Activated gamma-delta T cell treated with Interleukin-2 at 50 U/mL for 16 hours (primary cell): ENCODE data around the gene DYSF.

Experiments
- DNase-seq: peaks from one replicate; pipeline ENCODE4 v3.0.0-alpha.2; 2020

The DYSF gene

DNA sequence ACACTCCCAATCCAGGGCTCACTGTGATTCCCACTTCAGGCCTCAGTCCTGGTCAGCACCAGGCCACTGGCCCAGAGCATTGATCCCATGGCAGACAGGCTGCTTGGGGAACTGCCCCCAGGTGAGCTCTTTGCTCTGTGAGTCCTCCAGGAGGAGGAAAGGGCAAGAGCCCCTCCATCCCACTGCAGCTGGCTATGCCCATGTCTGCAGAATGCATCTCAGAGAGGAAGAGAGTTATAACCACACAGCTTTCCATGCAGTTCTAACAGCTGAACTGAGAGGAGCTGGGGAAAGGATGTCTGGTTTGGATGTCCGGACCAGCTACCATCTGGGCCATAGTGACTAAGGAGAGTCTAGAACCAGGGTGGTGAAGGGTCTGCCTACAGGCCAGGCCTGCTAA, 230.3 kb downstream of the DYSF start:
- DNase-seq = no peak

DNA sequence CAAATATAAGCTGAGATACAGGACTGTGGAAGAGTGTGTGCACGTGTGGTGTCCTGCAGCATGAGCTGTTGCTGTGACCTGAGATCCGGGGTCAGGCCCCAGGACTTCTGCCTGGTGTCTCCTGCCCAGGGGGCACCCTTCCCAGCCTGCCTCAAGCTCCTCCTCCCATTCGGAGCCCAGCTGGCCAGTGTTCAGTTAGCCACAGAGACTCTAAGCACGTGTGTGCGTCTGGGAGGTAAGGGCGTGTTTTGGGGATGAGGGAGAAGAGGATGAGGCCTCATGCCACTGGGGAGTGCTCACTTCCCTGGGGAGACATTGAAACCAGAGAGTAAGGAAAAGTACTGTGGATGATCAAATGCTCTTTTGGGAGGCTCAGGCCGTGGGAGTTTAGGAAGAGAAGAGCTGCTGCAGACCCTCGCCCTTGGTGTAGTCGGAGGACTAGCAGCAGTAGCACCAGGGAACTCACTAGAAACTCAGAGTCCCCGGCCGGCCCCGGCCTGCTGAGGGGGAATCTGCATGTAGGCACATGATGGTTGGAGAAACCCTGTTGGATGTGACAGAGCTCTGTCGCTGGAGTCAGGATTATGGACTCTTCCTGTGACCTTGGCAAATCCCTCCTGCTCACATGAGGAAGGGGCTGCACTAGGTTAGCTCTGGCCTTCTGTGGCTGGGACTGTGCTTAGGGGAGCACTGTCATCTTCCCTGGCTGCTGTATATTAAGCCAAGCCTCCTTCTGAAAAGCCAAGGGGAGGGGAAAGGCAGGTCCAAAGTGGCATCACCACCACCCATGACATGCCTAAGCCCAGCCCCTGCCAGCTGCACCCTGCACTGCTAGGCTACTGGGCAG, 231.1 kb downstream of the DYSF start:
- no peak for DNase-seq

DNA sequence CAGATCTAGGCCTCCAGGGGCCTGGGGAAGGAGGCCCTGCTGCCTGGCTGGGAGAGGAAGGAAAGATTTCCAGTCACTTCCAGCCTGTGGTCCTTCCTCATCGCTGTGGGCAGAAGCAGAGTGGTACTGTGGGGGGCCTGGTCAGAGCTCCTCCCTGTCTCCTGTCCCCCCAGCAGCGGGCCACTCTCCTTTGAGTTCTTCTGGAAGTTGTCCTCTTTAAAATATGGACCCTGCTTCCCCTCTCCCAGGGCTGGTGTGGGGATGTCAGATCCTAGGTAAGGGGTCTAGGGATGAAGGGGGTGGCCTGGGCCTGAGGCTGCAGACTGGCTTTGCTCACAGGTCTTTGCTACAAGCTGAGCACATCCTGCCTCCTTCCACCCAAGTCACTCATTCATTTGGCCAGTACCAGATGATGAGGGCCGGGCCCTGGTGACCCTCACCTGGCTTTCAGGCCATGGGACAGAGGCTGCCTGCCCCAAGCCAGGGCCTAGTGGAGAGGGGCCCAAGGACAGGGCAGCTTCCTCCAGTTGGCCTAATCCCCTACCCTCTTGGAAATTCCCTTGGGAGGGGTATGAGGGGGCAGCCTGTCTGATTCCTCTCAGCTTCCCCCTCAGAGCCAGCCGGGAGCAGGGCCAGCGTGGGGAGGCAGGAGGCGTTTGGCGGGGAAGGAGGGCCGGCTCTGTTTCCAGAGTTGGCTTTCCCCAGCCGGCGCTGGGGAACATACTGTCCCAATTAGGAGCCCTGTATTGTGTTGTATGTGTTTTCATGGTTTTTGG, 231.9 kb downstream of the DYSF start:
- no peak for DNase-seq

DNA sequence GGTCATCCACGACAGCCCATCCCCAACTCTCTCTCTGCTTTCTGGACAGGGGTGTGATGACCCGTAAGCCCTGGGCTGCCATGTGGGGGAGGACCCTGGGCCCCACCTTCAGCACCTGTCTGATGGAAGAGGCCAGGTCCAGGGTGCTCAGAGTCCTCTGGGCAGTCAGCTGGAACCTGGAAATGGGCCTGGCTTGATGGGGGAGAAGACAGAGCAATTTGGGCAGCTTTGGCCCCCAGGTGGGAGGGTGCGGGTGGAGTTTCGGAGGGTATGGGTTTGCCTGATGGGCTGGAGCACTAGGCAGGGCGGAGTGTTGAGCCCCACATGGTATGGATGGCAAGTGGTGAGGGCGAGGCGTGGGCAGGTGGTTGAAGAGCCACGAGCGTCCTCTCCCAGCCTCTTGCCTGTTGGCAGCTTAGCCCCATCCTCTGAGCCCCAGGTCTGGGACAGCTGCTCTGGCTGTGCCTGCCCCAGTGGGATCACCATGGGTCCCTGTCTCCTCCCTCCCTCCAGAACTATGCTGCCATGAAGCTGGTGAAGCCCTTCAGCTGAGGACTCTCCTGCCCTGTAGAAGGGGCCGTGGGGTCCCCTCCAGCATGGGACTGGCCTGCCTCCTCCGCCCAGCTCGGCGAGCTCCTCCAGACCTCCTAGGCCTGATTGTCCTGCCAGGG, 232.7 kb downstream of the DYSF start:
- no peak for DNase-seq

DNA sequence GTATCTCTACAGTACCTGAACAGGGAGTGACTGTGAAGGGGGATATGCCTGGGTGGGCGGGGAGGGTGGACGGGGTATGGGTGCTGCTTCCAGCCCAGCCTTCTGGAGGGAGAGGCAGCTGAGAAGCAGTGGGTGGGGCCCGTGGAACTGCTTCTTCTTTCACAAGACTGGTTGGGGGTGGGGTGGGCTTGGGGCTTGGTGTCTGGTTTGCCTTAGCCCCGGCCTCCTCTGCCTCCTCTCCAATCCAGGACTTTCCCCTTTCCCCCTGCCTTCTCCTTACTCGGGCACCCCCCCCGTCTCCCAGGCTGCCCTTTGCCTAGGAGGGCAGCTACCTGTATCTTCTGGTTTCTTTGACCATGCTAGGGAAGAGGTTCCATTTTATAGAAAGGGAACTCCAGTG, 233.4 kb downstream of the DYSF start:
- no peak for DNase-seq

DNA sequence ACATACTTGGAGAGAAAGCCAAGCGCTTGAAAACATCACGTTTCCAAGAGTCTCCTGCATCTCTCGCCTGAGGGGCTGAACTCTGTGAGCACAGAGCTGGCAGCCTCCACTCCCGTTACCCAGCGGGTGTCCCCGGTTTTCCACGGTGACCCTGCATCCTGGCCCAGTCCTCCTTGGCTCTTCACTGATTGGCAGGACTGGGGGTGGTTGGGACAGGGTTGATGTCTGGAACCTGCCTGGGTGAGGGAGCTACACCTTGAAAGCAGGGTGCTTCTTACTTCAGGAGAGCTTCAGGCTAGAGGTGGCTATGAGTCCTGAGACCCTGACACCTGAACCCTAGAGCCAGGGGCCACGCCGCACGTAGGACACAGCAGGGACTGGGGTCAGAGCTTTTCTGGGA, 234.1 kb downstream of the DYSF start:
- no peak for DNase-seq

DNA sequence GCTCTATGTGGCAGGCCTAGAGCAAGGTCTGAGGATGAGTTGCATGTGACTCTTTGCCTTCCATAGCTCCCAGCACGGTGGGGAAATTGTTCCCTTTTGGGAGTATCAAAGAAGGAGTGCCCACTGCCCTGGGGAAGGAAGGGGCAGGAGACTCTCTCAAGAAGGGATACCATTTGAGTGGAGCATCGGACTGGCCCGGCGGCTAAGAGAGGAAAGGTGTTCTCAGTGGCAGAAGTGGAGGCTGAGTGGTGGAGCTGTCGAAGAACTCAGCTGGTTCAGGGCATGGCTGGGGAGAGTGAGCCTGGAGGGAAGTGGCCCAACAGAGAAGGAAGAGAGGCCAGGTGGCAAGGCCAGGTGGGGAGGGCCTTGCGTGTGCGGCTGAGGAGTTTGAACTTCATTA, 235.2 kb downstream of the DYSF start:
- DNase-seq = no peak

DNA sequence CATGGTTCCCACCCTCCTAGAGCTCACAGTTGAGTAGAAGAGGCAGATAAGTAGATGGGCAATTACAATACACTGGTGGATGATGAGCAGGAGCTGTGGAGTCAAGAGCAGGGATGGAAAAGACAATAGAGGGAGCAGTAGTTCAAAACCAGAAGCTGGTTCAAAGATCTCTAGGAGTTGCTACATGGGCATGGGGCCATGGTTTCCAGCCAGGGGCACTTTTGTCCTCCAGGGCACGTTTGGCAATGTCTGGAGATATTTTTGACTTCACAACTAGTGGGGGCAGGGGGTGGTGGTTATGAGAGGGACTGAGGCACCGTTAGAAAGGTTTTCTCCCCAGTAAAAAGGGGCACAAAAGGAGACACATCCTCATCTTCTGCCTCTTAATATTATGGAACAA, 236.0 kb downstream of the DYSF start:
- no peak for DNase-seq

DNA sequence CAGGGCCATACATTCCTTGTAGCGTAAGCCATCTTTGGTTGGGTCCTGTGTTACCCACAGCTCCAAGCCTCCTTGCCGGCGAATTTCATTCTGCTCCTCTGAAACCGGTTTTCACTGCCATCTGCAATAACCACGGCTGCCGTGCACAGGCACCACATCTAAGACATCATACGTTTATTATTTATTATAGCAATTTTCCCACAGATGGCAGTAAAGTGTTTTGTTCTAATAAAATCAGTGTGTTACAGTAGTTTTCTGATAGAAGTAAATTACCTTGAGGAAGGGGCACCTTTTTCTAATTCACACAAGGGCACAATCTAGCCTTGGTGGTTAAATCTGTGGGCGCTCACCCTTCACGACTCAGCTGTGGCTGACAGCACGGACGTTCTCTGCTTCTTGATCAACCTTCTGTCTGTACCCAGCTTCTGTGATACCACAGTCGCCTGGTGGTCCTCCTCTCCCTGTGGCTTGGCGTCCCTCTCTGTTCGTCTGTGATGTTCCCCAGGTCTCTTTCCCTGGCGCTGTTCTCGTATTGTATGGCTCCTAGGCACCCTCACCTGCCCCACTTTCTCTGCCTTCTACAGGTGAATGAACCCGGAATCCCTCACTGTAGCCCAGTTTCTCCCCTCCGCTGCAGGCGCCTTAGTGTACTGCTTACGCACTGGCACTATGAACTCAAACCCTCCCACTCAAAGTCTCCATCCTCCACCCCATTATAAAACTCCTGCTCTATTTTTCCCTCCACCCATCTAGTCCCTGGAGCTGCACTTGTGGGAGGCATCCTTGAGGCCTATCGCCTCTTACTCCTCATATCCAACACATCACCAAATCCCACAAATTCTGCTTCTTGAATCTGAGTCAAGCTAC, 236.8 kb downstream of the DYSF start:
- no peak for DNase-seq

DNA sequence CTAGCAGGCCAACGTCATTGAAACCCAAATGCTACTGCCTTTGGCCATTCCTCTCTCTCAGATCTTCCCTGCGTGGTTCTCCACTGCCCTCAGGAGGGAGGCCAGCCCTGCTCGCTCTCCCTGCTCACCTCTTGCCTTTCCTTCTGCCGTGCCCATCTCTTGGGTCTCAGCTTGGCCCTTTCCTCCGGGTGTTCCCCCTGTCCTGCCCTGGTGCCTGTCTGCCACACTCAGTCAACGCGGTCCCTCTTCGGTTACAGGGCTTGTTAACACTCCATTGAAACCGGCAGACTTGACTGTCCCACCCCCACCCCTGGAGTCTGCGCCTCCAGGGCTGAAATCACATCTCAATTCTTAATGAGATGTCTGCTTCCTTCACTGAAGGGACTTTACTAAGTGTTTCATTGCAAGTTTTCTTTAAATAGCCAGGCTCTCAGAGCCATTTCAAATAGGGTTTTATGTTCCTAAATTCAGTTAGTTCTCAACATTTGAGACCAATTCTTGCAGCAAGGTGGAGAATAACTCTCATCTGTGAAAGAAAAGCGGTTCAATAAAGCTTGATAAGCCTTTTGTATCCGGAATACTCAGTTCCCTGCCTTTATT, 237.6 kb downstream of the DYSF start:
- DNase-seq = no peak

DNA sequence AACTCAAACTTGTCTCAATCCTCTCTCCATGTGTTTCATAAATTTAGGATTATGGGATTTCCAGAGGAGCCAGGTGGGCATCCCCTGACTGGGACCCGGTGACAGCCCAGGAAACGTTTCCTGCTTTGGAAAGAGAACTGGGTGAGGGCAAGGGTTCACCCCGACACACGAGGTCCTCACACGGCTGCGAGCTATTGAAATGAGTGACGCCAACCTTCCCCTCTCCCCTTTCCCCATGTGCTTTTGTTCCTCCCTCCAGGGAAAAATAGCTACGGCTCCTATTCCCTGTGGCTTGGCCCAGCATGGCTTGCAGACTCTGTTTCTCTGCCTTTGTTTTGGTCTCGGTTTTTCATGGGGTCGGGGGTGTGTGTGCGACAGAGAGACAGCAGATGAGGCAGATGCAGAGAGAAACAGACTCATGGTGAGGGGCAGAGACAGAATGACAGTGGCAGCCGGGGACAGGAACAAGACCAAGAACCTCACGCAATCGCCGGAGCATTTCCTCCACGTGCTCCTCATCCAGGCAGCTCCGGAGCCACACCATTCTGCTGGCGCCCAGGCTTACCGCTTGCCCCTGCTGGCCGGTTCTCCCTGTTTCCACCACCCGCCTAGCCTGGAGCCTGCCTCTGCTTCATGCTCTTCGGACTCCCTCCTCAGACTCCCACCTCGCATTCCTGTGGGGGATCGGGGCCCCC, 238.5 kb downstream of the DYSF start:
- no peak for DNase-seq

DNA sequence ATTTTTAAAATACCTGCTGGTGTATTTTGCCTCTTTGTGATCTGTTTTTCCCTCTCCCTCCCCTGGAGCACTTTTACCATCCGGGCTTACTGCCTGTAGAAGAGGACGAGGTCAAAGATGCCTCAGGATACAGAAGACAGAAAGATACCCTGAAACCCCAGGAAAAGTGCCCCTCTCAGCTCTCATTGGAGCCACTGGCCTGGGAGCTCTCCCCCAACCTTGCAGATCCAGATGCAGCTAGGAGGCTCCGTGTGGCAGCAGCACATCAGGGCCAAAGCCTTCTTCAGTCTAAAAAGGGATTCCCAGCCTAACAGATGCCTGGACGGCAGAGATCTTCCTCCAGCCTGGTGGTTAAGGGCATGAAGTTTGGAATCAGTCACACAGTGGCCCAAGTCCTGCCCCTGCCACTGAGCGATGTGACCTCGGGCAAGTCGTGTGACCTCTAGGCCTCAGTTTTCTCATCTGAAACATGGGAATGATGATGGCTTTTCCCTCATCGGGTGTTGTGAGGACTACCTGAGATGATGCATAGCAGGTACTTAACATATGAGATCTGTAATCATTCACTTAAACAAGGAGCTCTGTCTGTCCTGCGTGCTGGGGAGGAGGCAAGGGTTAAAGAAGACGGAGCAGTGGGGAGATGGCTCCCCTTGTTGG, 239.4 kb downstream of the DYSF start:
- DNase-seq = no peak

DNA sequence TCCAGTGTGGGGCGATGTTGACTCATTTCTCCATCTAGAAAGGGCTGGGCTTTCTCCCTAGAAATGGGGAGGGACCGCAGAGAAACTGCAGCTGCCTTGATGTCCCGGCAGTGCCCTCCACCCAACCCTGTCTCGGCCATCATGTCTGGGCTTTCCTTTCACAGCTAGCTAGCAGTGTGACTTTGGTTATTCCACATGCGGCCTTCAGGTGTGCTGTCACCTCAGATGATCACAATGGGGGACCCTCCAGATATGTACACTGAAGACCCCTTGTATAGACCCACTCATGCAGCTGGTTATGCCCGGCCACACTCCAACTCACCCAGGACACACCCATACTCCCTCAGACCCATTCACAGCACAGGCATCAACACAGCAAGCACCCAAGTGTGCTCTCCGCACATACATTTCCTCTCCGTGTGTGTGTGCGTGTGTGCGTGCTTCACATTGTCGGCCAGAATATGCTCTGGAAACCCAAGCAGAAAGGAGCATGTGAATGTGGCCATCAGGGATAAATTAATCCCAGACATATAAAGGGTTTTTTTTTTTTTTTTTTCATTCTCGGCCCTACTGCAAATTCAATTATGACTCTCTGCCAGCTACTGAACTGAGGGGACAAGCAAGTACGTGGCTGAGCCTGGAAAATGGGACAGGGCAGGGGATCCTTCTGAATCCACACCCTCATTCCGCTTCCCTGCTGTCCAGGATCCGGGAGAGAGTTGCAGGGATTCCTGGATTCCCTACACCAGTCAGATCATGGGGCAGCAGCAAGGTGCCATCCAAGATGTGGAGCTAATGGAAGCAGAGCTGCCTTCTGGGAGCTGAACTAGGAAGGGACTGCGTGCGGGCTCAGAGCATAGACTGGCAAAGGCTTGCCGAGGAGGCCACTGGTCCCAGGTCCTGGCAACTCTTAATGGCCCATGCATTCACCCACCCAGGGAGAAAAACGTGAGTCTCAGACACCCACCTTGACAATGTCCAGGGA, 240.2 kb downstream of the DYSF start:
- DNase-seq = no peak

DNA sequence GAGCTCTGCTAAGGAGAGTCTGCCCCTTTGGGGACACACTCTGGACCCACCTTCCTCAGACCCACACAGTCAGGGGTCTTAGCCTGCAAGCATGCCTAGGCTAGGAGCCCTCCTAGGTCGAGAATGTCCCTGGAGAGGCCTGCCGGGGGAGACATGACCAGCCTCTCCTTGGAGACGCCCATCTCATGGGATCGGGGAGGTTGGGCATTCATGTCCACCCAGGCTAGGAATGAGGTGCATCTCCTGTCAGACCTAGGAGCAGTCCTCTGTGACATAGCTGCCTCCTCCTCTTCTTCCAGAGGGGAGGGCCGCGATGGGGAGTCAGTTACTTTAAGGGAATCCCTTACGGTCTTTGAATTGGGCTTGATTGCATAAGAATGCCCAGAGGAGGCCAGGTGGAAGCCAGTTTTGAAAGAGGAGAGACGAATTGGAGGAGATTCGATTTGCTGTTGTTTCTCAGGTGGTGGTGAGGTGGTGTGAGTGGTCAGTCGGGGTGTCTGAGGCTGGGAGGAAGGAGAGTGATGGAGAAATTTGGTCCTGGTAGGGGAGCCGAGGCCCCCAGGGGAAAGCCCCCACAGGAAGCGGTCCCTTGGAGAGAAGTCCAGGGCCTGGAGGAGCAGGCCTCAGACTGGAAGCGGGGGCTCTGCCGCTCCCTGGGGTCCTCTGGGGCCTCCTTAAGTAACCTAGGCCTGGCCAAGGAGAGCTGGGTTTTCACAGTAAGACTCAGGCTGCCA, 241.3 kb downstream of the DYSF start:
- DNase-seq = no peak

DNA sequence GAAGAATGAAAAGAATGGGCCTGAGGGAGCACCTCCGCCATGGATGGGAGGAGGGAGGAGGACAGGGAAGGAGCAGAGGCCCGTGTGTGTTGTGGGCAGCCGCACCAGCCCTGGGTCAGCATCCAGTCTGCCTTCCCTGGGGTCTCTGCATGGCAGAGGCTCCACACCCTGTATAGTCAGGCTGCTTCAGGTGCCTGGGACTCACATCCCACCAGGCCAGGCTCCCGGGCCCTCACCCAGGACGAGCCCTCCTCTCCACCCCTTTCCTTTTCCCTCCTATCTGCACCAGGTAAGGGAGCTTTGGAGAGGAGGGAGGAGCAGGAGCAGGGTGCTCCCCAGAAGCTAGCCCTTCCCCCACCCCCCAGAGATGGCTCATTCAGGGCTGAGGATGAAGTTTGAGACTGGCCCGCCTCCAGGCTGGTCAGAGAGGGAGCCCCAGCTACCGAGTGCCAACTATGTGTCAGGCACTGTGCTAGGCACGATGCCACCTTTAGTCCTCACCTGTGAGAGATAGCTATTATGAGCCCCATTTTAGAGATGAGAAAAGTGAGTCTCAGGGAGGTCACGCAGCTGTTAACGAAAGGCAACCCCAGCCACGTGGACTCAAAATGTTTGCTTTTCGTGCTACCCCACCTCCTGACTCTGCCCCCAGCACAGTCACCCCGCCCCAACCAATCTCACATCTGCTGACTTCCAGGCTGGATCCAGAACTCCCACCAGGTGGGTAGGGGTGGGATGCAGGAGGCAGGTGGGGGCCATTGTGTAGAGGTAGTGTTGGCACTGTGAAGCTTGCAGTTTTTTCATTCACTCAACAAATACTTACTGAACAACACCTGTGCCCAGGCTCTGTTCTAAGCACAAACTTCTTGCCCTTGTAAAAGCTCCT, 242.1 kb downstream of the DYSF start:
- DNase-seq = no peak

DNA sequence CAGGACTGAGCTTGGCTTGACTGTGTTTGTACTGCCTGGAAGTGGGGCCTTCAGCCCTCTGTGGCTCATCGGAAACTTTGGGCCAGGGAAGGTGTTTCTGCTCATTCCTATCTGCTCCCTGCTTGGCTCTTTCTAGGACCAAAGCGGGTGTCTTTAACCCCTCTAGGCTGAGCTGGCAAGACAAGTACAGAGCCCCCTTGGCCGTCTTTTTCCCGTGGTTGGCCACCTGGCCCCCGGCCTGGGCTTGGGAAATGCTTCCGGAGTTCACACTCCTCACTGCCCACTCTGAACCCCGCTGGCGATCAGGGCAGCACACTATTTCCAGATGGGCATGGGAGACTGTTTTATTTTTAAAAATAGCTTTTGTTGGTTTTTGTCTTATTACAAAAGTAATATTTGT, 243.0 kb downstream of the DYSF start:
- no peak for DNase-seq

DNA sequence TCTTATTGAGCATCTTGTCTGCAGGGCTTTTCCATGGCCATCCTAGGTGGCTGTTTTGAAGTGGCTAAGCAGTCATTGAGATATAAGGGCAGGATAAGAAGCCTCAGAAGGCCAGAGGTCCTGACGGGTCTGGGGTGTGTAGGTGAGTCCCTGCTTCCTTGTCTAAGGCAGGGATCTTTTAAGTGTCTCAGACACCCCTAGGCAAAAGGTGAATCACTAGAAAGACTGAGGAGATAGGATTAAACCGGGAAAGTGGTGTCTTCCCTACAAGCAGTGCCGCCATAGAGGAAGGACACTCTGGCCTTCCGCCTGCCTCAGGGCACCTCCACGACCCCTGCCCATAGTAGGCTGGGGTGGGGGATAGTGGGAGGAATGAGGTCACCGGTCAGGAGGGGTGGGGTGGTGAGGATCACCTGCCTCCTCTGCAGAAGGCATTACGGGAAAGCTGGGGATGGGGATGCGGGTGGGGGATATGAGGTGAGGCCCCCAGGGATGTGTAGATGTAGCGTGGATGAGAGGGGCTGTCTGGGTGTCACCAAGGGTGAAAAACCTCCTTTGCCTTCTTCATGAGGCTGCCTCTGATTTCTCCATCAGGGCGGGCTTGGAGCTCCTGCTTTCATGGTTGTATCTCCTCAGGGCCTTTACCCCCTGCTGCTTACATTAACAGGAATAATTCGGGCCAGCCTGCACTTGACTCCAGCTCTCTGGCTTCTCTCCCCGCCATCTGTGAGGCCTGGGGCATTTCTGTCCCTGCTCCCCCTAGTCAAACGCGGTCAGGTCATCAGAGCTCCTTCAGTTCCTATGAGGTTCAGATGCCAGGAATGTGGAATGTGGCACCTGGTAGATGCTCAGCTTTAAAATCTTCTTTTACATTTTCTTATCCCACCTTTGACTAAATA, 244.0 kb downstream of the DYSF start:
- DNase-seq = no peak
